Non-pigmented ciliary epithelial cell (primary cell): ENCODE measurements around the gene SYNRG.

Source experiments
- DNase-seq: peaks from one replicate; pipeline ENCODE4 v3.0.0-alpha.2; 2010; ENCODE audit warnings: low read depth

SYNRG gene

DNA sequence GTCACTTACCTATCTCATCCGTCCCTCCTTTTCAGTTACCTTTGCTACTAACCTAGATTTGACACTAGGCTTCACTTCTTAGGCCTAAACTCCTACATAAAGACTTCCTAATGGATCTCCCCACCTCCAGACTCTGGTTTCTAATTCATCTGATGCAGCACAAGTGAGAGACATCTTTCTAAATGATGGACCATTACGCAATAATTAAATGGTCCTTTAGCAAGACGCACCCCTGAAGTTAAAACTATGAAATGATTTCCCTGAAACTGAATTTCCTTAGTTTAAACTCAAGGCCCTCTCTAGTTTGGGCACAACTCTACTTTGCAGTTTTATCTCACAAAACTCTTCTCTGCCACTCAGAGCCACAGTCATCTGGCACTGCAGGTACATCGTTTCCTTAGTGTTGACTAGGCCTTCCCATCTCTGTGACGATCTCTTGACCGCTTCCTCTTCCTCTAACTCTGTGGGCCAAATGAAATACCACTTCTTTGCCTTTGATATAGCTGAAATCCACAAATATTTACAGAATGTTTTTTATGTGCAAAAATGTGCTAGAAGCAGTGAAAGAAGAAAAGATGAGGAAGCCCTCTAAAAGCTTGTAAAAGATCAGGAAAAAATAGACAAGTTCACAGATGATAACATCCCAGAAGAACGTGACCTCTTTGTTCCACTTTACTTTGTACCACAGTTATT is 3.3 kb downstream of the SYNRG start:
- DNase-seq = no peak

DNA sequence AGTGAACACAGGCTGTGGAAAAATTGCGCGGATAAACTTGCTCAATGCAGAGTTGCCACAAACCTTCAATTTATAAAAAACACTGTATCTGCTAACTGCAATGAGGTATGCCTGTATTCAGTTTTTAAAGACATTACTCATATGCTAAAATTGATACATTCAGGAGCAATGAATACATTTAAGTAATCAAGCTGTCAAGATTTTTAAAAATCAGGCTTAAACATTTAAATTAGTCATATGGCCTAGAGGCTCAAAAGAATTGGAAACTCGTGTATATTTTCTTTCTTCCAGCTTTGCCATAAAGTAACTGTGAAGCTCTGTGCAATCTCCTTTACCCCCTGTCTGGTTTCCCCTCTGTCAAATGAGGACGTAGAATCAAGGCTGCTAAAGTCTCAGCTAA is 4.1 kb downstream of the SYNRG start:
- no peak for DNase-seq

DNA sequence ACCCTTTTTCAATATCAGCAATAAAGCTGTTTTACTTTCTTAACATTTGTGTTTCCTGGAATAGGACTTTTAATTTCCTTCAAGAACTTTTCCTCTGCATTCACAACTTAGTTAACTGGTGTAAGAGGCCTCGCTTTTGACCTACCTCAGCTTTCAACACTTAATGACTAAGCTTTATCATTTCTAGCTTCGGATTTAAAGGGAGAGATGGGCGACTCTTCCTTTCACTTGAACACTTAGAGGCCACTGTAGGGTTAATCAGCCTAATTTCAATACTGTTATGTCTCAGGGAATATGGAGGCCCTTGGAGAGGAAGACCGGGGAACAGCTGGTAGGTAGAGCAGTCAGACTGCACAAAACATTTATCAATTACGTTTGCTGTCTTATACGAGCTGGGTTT is 4.7 kb downstream of the SYNRG start:
- DNase-seq = no peak

DNA sequence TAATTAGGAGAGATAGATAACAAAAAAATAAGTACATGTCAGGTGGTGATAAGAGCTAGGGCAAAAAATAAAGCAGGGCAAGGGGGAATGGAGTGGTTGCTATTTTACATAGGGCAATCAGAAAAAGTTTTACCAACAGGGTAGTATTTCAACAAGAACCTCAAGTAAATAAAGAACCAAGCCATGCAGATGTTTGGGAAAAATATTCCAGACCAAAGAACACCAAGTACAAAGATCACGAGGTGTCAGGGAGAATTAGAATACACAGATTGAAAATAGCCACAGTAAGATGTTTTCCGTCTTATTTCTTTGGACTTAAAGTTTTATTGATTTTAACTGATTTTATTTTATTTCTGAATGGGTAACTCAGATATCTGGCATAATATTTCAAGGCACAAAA is 11.1 kb downstream of the SYNRG start:
- DNase-seq = no peak

DNA sequence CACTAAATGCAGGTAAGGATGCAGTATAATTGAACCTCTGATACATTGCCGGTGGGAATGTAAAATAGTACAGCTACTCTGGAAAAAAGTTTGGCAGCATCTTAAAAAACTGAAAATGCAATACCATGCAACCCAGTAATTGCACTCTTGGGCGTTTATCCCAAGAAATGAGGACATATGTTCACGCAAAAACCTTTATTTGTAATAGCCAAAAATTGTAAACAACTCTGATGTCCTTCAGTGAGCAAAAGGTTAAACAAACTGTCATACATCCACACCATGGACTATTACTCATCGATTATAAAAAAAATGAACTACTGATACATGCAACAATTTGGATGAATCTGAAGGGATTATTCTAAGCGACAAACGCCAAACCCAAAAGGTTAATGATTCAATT is 16.9 kb downstream of the SYNRG start:
- no peak for DNase-seq

DNA sequence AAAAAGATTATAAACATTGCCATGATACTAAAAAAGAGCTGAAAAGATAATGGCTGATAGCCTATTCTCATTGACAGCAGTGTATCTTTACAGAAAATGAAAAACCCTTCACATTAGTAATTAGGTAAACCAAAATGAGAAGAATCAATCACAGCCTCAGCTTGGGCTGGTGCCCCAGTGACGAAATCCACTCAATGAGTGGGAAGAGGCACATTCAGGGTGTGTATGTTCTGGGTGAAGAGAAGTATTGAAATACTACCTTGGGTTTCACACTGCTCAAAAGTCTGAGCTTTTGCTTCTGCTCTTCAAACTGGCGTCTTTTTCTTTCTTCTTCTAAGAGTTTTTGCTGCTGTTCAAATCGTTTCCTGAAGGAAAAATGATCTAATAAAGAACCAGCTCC is 24.2 kb downstream of the SYNRG start:
- no peak for DNase-seq

DNA sequence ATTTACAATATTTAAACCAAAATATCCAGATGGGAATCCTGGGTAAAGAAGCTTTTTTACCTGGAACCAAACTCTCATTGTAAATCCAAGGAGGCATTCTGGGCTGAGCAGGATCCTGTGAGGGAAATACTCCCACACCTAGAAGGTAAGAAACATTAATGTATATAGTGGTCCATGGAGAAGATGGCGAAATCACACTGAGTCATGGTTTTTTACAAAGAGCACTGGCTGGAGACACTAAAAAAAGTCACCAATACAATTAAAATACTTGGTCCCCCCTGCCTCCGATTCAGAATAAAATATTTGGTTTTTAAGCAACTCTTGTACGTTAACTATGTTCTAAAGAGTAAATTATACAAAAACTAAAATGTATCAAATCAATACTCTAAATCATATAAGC is 32.9 kb downstream of the SYNRG start:
- DNase-seq = no peak

DNA sequence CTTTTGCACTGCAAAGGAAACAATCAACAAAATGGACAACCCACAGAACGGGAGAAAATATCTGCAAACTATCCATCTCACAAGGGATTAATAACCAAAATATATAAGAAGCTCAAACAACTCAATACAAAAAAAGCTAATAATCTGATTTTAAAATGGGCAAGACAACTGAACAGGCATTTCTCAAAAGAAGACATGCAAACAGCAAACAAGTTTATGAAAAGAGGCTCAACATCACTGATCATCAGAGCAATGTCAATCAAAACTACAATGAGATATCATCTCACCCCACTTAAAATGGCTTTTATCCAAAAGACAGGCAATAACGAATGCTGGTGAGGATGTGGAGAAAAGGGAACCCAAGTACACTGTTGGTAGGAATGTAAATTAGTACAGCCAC is 34.8 kb downstream of the SYNRG start:
- no peak for DNase-seq

DNA sequence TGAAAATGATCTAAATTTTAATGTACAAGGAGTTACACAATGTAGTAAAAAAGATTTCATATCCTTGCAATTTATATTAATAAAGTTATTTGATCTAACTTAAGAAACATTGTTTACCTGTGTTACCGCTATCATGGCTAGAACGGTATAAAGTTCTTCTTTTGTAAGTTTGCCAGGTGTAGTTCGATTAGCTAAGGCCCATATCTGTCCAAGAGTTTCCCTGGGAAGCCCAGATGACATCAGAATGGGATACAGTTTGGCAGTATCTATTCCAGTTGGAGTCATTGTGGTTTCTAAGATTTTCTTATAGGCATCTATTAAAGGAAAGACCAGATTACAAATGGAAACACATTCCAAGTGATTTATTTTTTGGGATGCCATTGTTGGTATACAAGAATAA is 37.5 kb downstream of the SYNRG start:
- no peak for DNase-seq

DNA sequence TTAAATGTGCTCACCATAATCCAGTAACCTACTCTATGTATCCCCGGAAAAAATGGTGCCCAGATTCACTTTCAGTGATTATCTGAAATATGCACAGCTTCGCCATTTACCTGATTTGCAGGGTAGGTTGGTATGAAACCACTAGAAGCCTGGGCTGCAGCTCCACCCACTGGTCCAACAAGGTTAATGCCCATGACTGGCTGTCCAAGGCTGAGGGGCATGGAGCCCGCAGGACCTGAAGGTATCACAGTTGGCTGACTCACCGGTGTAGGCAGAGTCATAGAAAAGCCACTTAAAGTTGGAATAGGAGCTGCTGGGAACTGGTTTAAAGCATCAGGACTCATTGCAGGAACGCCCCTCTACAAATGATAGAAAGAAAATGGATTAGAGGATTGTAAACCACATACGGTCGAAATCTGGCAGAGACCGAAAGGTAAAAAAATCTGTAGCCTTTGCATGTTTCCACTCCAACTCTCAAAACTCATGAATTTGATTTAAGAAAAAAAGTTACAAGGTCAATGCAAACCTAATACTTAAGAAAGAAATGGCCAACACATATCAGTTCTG is 38.6 kb downstream of the SYNRG start:
- DNase-seq = peak; percentile 30

DNA sequence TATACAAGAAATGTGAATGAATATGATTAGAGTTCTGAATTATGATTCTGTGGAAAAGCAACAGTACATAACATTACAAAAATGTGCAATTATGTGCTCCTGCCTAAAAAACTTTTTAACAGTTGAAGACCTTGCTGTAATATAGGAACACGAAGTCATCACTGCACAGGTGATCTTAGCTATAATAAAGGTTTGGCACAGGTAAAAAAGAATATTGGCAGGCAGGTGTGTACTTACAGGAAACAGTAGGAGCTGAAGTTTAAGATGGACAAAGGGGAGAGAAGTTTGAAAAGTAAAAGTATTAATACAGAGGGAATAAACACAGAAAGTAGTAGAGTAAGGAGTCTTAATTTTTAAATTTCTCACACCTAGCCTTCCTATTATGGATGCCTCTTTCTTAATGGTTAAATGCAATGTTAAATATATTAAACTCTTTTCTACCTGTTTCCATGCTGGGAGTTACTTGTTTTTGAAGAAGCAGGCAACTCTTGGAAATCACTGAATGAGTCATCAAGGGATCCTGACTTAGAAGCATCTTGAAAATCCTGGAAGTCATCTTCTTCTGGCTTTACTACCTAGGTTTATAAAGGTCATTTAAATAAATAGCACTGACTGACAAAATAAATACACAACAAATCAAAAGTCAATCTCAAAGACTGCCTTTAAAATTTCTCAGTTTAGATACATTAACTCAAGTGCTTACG is 40.7 kb downstream of the SYNRG start:
- no peak for DNase-seq

DNA sequence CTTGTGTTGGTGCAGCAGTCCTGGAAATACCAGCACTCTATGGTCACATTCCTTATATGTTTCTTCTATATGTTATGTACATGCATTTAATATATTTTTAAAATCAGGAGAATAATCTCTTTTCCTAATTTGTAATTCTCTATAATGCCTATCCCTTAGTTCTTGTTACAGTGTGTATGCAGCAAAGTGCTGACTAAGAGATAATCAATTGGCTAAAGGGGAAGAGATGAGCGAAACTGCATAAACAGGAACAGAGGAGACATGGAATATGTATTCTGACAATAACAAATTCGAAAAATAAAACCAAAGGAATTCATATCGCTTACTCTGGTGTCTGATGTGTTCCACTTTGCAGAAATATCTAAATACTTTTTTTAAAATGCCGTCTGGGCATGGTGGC is 41.7 kb downstream of the SYNRG start:
- no peak for DNase-seq

DNA sequence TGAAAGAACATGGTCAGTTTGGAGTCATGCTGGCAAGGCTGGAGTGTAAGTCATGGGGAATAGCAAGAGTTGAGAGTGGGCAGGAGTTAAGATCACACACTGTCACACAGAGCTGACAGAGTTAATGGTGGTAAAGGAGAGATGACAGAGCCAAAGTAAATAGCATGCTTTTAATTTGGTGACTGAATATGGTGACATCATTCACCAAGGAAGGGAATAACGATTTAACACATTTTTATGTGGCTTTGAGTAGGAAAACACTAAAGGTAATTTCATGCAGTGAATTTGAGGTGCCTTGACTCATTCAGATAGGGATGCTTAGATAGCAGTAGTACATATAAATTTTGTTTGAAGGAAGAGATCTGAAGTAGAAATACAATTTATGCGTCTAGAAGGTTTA is 42.1 kb downstream of the SYNRG start:
- DNase-seq = no peak

DNA sequence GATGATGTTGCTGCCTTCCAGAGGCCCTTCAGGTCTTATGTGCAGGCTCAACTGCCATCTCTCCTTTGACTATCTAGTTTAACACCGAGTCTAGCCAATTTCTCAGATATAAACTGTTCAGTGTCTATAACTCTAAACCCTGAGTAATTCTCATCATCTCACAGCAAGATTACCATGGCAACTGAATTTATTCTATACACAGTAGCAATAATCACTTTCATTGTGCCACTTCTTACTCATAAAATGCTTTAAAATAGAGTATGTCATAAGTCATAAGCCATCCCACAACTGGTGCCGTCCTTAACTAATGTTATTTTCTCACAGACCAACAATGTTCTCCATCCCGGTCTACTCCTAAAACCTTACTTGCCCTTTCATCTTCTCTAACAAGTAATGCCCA is 45.0 kb downstream of the SYNRG start:
- DNase-seq = no peak

DNA sequence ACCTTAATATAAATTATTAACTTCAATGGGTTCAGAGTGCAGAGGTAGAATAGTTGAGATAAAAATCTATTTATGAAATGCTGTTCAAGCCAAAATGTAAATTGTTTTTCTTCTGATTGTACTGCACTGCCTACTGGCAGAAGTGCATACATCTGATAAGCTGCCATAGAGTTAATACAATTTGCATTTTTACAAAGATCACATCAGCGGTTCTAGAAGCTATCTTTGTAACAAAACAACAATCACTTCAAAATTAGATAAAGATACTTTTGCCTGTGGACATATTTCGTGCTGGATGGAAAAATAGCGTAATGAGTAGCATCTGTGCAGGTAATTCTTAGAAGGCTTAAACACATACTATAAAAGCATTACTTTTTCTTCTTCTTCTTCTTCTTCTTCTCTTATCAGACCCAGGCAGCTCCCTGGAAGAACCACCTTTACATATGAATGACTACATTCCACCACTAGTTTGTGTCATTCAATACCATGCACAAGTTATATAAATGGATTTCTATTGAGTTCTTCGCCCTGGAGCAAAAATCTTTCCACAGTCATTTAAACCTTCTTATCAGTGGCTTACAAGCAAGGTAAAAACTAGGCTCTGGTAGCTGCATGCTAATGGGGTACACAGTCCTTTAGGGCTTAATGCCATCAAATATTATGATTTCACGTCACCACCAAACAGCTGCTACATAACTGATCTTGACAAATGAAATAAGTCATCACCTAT is 47.0 kb downstream of the SYNRG start:
- no peak for DNase-seq

DNA sequence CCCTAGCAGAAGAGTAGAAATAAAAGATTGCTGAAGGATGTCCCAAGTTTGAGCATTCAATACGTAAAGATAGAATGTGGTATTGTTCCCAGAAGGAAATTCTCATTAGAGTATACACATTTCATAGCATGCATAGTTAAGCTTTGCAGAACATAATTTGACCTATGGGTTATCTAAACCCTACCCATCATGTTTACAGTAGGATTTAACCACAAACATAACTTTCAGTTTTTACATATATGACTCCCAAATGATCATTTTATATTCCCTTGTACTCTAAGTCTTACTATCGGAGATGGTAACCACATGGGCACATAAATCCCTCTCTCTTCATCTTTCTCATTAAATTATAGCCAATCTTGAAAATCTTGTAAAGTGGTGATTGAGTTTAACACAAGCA is 50.9 kb downstream of the SYNRG start:
- no peak for DNase-seq

DNA sequence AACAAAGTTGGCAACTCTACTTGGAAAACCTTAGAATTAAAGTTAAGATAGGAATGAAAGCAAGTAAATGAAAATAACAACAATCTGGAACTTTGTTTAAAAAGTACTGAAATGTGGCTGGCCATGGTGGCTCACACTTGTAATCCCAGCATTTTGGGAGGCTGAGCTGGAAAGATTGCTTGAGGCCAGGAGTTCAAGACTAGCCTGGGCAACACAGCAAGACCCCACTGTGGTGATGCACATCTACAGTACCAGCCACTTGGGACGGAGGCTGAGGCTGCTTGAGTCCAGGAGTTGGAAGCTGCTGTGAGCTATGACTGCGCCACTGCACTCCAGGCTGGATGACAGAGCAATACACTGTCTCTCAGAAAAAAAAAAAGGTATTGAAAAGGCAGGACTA is 51.7 kb downstream of the SYNRG start:
- no peak for DNase-seq

DNA sequence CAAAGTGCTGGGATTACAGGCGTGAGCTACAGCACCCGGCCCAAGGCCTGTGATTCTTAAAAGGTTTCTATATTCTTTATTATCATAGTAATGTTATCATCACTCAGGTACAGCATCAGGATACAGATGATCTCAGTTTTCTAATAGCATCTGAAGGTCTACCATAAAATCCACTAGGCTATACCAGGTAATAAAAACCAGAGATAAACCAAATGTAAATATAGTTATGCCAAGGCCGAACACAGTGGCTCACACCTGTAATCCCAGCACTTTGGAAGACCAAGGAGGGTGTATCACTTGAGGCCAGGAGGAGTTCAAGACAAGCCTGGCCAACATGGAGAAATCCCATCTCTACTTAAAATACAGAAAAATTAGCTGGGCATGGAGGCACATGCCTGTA is 53.8 kb downstream of the SYNRG start:
- no peak for DNase-seq

DNA sequence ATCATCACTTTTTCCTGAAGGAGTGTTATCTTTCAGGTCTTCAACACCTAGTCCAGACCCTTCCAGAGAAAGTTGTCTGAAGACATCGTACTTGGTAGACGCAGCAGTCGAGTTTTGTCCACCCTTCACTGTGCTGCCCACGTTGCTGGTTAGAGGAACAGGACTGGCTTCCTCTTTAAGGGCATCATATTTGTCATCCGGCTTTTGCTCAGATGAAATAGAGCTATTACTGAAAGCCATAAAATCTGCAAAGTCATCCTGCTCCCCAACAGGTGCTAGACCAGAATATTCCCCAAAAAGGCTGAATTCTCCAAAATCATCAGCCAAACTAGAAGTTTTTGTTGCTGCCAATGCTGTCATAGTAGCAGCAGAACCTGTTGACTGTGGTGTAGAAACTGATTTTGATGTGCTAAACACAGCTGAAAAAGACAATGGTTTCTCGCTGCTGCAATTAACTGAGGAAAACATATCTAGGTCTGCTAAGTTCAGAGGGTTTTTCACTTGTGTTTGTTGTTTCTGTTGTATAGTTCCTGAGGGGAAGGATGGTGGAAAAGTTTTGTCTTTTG is 55.7 kb downstream of the SYNRG start:
- no peak for DNase-seq

DNA sequence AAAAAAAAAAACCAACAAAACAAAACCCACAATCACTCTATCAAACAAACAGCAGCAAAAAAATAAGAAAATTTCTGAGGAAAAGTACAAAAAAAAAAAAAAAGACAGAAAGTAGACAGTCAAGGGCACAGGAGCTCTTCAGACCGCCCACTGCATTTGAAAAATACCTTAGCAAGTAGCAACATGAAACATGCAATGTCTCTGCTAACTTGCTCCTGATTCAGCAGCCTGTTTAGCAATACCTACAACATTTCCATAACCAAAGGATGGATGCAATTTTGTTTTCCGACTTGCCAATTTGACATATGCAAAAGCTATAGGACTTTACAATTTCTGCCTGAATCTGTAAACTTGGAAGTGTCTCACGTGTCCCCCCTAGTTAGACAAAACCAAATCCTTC is 57.4 kb downstream of the SYNRG start:
- no peak for DNase-seq

DNA sequence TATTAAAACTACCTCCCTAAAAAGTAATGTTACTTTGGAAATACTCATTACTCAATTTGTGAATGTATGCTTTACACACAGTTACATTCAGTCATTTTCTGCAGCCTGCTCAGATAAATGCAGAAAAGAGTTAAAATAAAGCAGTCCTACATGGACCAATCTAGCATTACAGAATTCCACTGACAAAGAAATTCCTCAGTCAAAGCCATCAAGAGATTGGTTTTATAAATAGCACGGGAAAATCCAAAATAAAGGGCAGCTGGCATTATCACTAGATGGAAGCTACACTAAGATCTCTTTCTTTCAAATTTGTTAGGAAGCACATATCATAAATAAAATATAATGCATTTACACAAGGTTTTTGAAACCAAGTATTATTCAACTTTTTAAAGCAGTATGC is 61.2 kb downstream of the SYNRG start:
- DNase-seq = no peak

DNA sequence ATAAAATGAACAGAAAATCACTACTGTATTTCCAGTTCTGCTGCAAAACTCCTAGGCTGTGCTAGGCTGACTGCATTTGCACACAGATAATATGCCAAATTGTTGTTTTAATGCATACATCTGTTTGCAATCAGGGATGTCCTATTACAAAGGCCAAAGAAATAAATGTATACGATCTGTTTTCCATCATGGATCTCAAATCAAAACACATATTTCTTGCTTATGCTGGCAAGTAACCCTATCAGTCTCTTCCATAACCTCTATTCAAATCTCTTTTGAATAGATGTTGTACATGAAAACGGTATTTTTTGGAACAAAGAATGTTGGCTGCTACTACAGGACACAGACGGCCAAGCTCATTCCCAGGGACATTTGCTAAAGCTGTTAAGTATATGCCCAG is 62.9 kb downstream of the SYNRG start:
- DNase-seq = no peak

DNA sequence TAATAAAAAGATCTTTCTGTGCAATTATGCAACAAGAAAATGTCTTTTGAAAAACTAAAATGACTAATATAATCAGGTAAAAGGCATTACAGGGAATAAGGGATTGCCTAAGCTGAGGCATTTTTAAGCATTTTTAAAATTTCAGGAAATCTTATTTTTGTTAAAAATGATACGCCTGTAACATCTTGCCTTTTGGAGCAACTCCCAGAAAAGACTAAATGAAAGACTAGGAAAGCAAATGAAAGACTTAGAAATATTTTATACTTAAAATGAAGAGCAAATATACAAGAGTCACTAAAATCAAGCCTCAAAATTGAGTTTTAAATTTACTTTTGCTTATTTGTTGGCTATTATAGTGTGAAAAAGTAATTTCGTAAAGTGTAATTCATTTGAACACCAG is 63.7 kb downstream of the SYNRG start:
- DNase-seq = no peak
